SK-N-SH (cell line): ENCODE measurements around the gene CASKIN1. TPM values are rescaled to one million over a fixed set of nuclear protein-coding genes. Genes with fewer than 3 reads are reported as not detected.

Experiments used
- CTCF ChIA-PET: fragments of 300-600, 350-600 bp; formaldehyde crosslinking; extraction: SDS; loops from one replicate; lab custom pipeline; 2021; lab: Yijun Ruan, JAX
- POLR2A ChIA-PET: fragments of 350-600 bp; sonication (Branson Sonifier 250); formaldehyde crosslinking; extraction: SDS; loops from one replicate; lab custom pipeline; 2020; ENCODE audit warnings: antibody characterized with exemption, inconsistent platforms; lab: Yijun Ruan, JAX
- DNase-seq: peaks from one replicate; pipeline ENCODE4 v3.0.0; 2012
- H2AFZ ChIP-seq: fragments of 200-600 bp; sonication (generic); 2 replicates; pipeline ENCODE4 v1.8.1; 2016; ENCODE audit warnings: antibody characterized with exemption, mild to moderate bottlenecking, low read depth
- H3F3A ChIP-seq: fragments of 200-600 bp; sonication (generic); replicated peaks from 2 replicates; pipeline ENCODE3; 2016; ENCODE audit warnings: antibody characterized with exemption, mild to moderate bottlenecking; ENCODE audit not compliant: insufficient read depth
- H3K27ac ChIP-seq, 2 experiments: fragments of 200-500 bp in 1 of 2; fragments of 200-600 bp in 1 of 2; sonication (Bioruptor generic) in 1 of 2; sonication (generic), shearing (Covaris generic) in 1 of 2; 2 replicates each; pipeline versions ENCODE4 v1.5.1 to v1.6.1; 2014 to 2016; ENCODE audit warnings: low read depth in 2 of 2, inconsistent platforms in 1 of 2, low read length in 1 of 2, mild to moderate bottlenecking in 1 of 2, mixed read lengths in 1 of 2
- H3K27me3 ChIP-seq: fragments of 200-600 bp; sonication (generic), shearing (Covaris generic); 2 replicates; pipeline ENCODE4 v1.6.1; 2016; ENCODE audit warnings: mixed run types; ENCODE audit not compliant: insufficient read depth
- H3K36me3 ChIP-seq, 2 experiments: fragments of 200-500 bp in 1 of 2; fragments of 200-600 bp in 1 of 2; sonication (Bioruptor generic) in 1 of 2; sonication (generic) in 1 of 2; replicated peaks in 1 of 2; 2 replicates each; pipeline versions ENCODE3 to v1.5.1; 2014 to 2016; ENCODE audit warnings: low read length in 1 of 2, mild to moderate bottlenecking in 1 of 2; ENCODE audit not compliant: insufficient read depth in 2 of 2, control insufficient read depth in 1 of 2
- H3K4me1 ChIP-seq, 2 experiments: fragments of 200-500 bp in 1 of 2; fragments of 200-600 bp in 1 of 2; sonication (Bioruptor generic) in 1 of 2; sonication (generic), shearing (Covaris generic) in 1 of 2; 2 replicates each; pipeline versions ENCODE4 v1.5.1 to v1.6.1; 2014 to 2016; ENCODE audit warnings: low read depth in 1 of 2, low read length in 1 of 2, mixed run types in 1 of 2; ENCODE audit not compliant: insufficient read depth in 2 of 2, control insufficient read depth in 1 of 2
- H3K4me2 ChIP-seq: fragments of 200-600 bp; sonication (generic), shearing (Covaris generic); 2 replicates; pipeline ENCODE4 v1.6.1; 2017; ENCODE audit warnings: mixed run types
- H3K4me3 ChIP-seq, 2 experiments: fragments of 200-500 bp in 1 of 2; fragments of 200-600 bp in 1 of 2; sonication (Bioruptor generic) in 1 of 2; sonication (generic), shearing (Covaris generic) in 1 of 2; 2 replicates each; pipeline versions ENCODE4 v1.5.1 to v1.8.1; 2014 to 2016; ENCODE audit warnings: low read depth in 2 of 2, inconsistent platforms in 1 of 2, low read length in 1 of 2, mild to moderate bottlenecking in 1 of 2, mixed read lengths in 1 of 2, moderate library complexity in 1 of 2
- H3K79me2 ChIP-seq: fragments of 200-600 bp; sonication (generic); 2 replicates; pipeline ENCODE4 v1.8.1; 2017; ENCODE audit warnings: mild to moderate bottlenecking; ENCODE audit not compliant: insufficient read depth
- H3K9ac ChIP-seq: fragments of 200-600 bp; sonication (generic); 2 replicates; pipeline ENCODE4 v1.6.1; 2017; ENCODE audit warnings: mixed run types
- H3K9me2 ChIP-seq: fragments of 200-600 bp; sonication (generic); 2 replicates; pipeline ENCODE4 v1.6.1; 2017; ENCODE audit warnings: mixed run types
- H3K9me3 ChIP-seq: fragments of 200-600 bp; sonication (generic); 2 replicates; pipeline ENCODE4 v1.6.1; 2017; ENCODE audit warnings: mixed run types, mild to moderate bottlenecking, moderate library complexity
- H4K20me1 ChIP-seq: fragments of 200-600 bp; sonication (generic); 2 replicates; pipeline ENCODE4 v1.6.1; 2017; ENCODE audit warnings: mild to moderate bottlenecking, mixed run types; ENCODE audit not compliant: insufficient read depth
- FOXJ3 ChIP-seq: sonication (generic); formaldehyde crosslinking; IDR thresholded peaks from 2 replicates; pipeline ENCODE4 v1.5.1; 2020; ENCODE audit warnings: mild to moderate bottlenecking, missing genetic modification reagents
- FOXM1 ChIP-seq: IDR thresholded peaks from 2 replicates; pipeline ENCODE4 v1.4.0; 2012; ENCODE audit warnings: low read depth, mild to moderate bottlenecking
- JUND ChIP-seq: IDR thresholded peaks from 2 replicates; pipeline ENCODE4 v1.4.0; 2012
- MEF2A ChIP-seq: IDR thresholded peaks from 2 replicates; pipeline ENCODE4 v1.4.0; 2012; ENCODE audit warnings: low read depth, borderline replicate concordance
- NRF1 ChIP-seq: IDR thresholded peaks from 2 replicates; pipeline ENCODE4 v1.6.1; 2012; ENCODE audit warnings: low read depth, mild to moderate bottlenecking, low read length
- RXRA ChIP-seq: IDR thresholded peaks from 2 replicates; pipeline ENCODE4 v1.4.0; 2012; ENCODE audit warnings: low read depth, mild to moderate bottlenecking, borderline replicate concordance
- TAF1 ChIP-seq: IDR thresholded peaks from 2 replicates; pipeline ENCODE4 v1.6.1; 2012; ENCODE audit warnings: low read depth, mild to moderate bottlenecking, low read length, moderate library complexity, borderline replicate concordance
- TCF12 ChIP-seq: IDR thresholded peaks from 2 replicates; pipeline ENCODE4 v1.4.0; 2012
- YY1 ChIP-seq: IDR thresholded peaks from 2 replicates; pipeline ENCODE4 v1.4.0; 2012; ENCODE audit warnings: low read depth, mild to moderate bottlenecking
- WGBS: methylation state at CpG from one replicate; pipeline ENCODE4 v1.1.6; 2017; ENCODE audit warnings: low lambda C conversion rate; 5-methylcytosine and 5-hydroxymethylcytosine counted together
- polyA plus RNA-seq, 3 experiments: library from polyadenylated mRNA; depleted of rRNA; stranded (reverse); fragments of >200 nt; gene quantifications; 2 replicates each; pipeline ENCODE4 v1.2.3, GENCODE V29; 2012
- TF ChIP-seq, protein P1 (sequence below): IDR thresholded peaks from 2 replicates; pipeline ENCODE4; 2012
- TF ChIP-seq, protein P2 (sequence below): IDR thresholded peaks from 2 replicates; pipeline ENCODE4 v1.4.0; 2012; ENCODE audit warnings: low read depth, borderline replicate concordance
- TF ChIP-seq, protein P3 (sequence below): IDR thresholded peaks from 2 replicates; pipeline ENCODE4 v1.4.0; 2012; ENCODE audit warnings: low read depth

CASKIN1 gene
- polyA plus RNA-seq, 1 of the 3 experiments (the other 2 are of a cell fraction), result 1.7 TPM

DNA sequence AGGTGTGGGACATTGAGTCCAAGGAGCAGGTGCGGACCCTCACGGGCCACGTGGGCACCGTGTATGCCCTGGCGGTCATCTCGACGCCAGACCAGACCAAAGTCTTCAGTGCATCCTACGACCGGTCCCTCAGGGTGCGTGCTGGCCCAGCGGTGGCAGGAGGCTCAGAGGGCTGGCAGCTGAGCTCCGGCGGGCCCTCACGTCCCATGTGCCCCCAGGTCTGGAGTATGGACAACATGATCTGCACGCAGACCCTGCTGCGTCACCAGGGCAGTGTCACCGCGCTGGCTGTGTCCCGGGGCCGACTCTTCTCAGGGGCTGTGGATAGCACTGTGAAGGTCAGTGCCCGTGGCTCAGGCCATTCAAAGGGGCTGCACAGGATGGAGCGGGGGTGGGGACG, 20.4 kb downstream of the CASKIN1 start:
- H3K9ac ChIP-seq, result no peak overlapping the region

DNA sequence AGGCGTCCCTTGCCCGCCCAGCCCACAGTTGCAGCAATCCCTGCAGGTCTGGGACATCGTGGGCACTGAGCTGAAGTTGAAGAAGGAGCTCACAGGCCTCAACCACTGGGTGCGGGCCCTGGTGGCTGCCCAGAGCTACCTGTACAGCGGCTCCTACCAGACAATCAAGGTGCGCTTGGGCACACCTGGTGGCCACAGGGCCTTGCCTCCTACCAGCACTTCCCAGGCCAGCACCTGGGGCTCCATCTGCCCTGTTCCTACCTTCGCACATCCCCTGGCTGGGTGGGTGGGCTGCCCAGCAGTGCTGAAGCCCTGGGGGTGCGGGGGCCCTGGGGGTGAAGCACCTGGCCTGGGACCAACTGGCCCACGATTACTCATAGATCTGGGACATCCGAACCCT, 21.0 kb downstream of the CASKIN1 start:
- H3F3A ChIP-seq, result no peaks in the 10 kb centered on the region
- peaks cover 0 to 64% of the 10 kb centered on the region in 2 experiments for H3K36me3 ChIP-seq
- 100% methylated on average over 1 of the region's 10 CpGs for WGBS
- no peak for TF ChIP-seq JUND
- TF ChIP-seq TCF12, result no peak
- TF ChIP-seq, protein P1, sequence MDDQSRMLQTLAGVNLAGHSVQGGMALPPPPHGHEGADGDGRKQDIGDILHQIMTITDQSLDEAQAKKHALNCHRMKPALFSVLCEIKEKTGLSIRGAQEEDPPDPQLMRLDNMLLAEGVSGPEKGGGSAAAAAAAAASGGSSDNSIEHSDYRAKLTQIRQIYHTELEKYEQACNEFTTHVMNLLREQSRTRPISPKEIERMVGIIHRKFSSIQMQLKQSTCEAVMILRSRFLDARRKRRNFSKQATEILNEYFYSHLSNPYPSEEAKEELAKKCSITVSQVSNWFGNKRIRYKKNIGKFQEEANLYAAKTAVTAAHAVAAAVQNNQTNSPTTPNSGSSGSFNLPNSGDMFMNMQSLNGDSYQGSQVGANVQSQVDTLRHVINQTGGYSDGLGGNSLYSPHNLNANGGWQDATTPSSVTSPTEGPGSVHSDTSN, result no peak
- TF ChIP-seq RXRA, result no peak
- no peak for TF ChIP-seq NRF1
- TF ChIP-seq FOXJ3, result no peak
- no peak for TF ChIP-seq FOXM1
- no peak overlapping the region for H3K27ac ChIP-seq
- no peak overlapping the region for H3K4me2 ChIP-seq
- H3K4me3 ChIP-seq, result no peak overlapping the region
- H2AFZ ChIP-seq, result no peak overlapping the region
- H3K9me3 ChIP-seq, result no peaks in the 10 kb centered on the region
- no peaks in the 10 kb centered on the region for H3K27me3 ChIP-seq
- ChIA-PET POLR2A (interaction anchor here (1.4 kb wide), 1 partner anchor 13 kb away, joined by 4 read pairs; no protein-coding TSS in a partner anchor), CTCF (interaction anchor here (1.5 kb wide), 1 partner anchor 19 kb away, joined by 4 read pairs; no protein-coding TSS in a partner anchor)
- DNase-seq, result no peak
- H3K4me1 ChIP-seq, result no peaks in the 10 kb centered on the region
- H3K9me2 ChIP-seq, result no peaks in the 10 kb centered on the region
- no peak overlapping the region for H3K9ac ChIP-seq
- no peaks in the 10 kb centered on the region for H3K79me2 ChIP-seq
- no peaks in the 10 kb centered on the region for H4K20me1 ChIP-seq

More for the DNA sequence above, 20.4 kb downstream of the CASKIN1 start:
- TF ChIP-seq, protein P2, sequence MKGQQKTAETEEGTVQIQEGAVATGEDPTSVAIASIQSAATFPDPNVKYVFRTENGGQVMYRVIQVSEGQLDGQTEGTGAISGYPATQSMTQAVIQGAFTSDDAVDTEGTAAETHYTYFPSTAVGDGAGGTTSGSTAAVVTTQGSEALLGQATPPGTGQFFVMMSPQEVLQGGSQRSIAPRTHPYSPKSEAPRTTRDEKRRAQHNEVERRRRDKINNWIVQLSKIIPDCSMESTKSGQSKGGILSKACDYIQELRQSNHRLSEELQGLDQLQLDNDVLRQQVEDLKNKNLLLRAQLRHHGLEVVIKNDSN, result no peak
- TF ChIP-seq, protein P3, sequence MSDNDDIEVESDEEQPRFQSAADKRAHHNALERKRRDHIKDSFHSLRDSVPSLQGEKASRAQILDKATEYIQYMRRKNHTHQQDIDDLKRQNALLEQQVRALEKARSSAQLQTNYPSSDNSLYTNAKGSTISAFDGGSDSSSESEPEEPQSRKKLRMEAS, result no peak
- TF ChIP-seq, protein P1, result no peak
- no peak for TF ChIP-seq MEF2A
- no peak for TF ChIP-seq TAF1
- no peak for TF ChIP-seq YY1
- TF ChIP-seq, all 33 proteins: peak for 0
- ChIA-PET POLR2A (no interaction called here), CTCF (no interaction called here)
- Histone ChIP-seq H3K4me2 (no peak overlapping the region), H3K4me1 (no peaks in the 10 kb centered on the region), H3K79me2 (no peaks in the 10 kb centered on the region), H4K20me1 (no peaks in the 10 kb centered on the region), H3K27ac (no peak overlapping the region), H3K9me2 (no peaks in the 10 kb centered on the region), H3K27me3 (no peaks in the 10 kb centered on the region), H3F3A (no peaks in the 10 kb centered on the region), H3K4me3 (no peak overlapping the region), H3K36me3 (peaks cover 0 to 59% of the 10 kb centered on the region in 2 experiments), H2AFZ (no peak overlapping the region), H3K9me3 (no peaks in the 10 kb centered on the region)
- WGBS, result 95% methylated on average over 20 of the region's 23 CpGs
- DNase-seq, result no peak
